ENCODE results near the gene TBC1D23. TPM values are rescaled to one million over a fixed set of nuclear protein-coding genes. Genes with fewer than 3 reads are reported as not detected.
"Not testable (repeated sequence)": the region's sequence is repeated elsewhere in the genome, so short reads cannot be mapped to it uniquely, and the experiment has no call there.

Gene TBC1D23
- total RNA-seq, 2 donors from 2014 or later, result 38.2 to 50.9 TPM

- ATAC-seq, result peak; percentile 27
- intact Hi-C loops (cut with DNase I, micrococcal nuclease), result no loop called here
- peak in 1 of 2 donors; percentile 19 for DNase-seq
Measured at GRCh38 chr3:100333970-100334487, 73.2 kb downstream of the TBC1D23 start.

- DNase-seq (peak; percentile 84 to 90), ATAC-seq (peak; percentile 97)
- intact Hi-C loops (cut with DNase I, micrococcal nuclease), result no loop called here
Measured at GRCh38 chr3:100334488-100335351, 73.9 kb downstream of the TBC1D23 start, which contains the start of gene NIT2. NIT2 (plus strand) TSS chr3:100334757; CDS start chr3:100334792, 35 bp downstream.

GRCh38 chr3:100335434-100335833 lies 74.6 kb downstream of the TBC1D23 start:
- intact Hi-C loops (cut with DNase I, micrococcal nuclease), result no loop called here
- peak; percentile 38 for DNase-seq
- peak; percentile 38 for ATAC-seq

- DNase-seq; intact Hi-C loops (cut with DNase I, micrococcal nuclease); ATAC-seq: not testable (repeated sequence)
Measured at GRCh38 chr3:100336229-100336628, 75.4 kb downstream of the TBC1D23 start.

GRCh38 chr3:100338911-100339310 lies 78.1 kb downstream of the TBC1D23 start:
- intact Hi-C loops (cut with DNase I, micrococcal nuclease), result no loop called here
- ATAC-seq, result no peak

GRCh38 chr3:100339786-100340185 lies 79.0 kb downstream of the TBC1D23 start:
- intact Hi-C loops (cut with DNase I, micrococcal nuclease), result no loop called here
- no peak for DNase-seq
- ATAC-seq, result no peak

More at GRCh38 chr3:100338911-100339310, 78.1 kb downstream of the TBC1D23 start:
- DNase-seq, result no peak

GRCh38 chr3:100340527-100340926 lies 79.7 kb downstream of the TBC1D23 start:
- DNase-seq (no peak), ATAC-seq (no peak)
- intact Hi-C loops (cut with DNase I, micrococcal nuclease), result no loop called here

- intact Hi-C loops (cut with DNase I, micrococcal nuclease), result no loop called here
- DNase-seq (no peak), ATAC-seq (no peak)
Measured at GRCh38 chr3:100348727-100349126, 87.9 kb downstream of the TBC1D23 start.

GRCh38 chr3:100351770-100352169 lies 91.0 kb downstream of the TBC1D23 start:
- DNase-seq; intact Hi-C loops (cut with DNase I, micrococcal nuclease); ATAC-seq: not testable (repeated sequence)

GRCh38 chr3:100352296-100353231 lies 91.8 kb downstream of the TBC1D23 start:
- DNase-seq (no peak), ATAC-seq (no peak)
- intact Hi-C loops (cut with DNase I, micrococcal nuclease), result no loop called here

GRCh38 chr3:100354850-100355249 lies 94.1 kb downstream of the TBC1D23 start:
- intact Hi-C loops (cut with DNase I, micrococcal nuclease), result no loop called here
- ATAC-seq (no peak), DNase-seq (no peak)

GRCh38 chr3:100358413-100358812 lies 97.6 kb downstream of the TBC1D23 start:
- no peak for DNase-seq
- intact Hi-C loops (cut with DNase I, micrococcal nuclease), result no loop called here
- no peak for ATAC-seq

GRCh38 chr3:100359035-100359434 lies 98.2 kb downstream of the TBC1D23 start:
- ATAC-seq (no peak), DNase-seq (no peak)
- intact Hi-C loops (cut with DNase I, micrococcal nuclease), result no loop called here

- intact Hi-C loops (cut with DNase I, micrococcal nuclease), result no loop called here
- ATAC-seq (no peak), DNase-seq (no peak)
Measured at GRCh38 chr3:100360757-100361496, 100.1 kb downstream of the TBC1D23 start.

- ATAC-seq (no peak), DNase-seq (no peak)
- intact Hi-C loops (cut with DNase I, micrococcal nuclease), result no loop called here
Measured at GRCh38 chr3:100361897-100362296, 101.1 kb downstream of the TBC1D23 start.

GRCh38 chr3:100364421-100364820 lies 103.6 kb downstream of the TBC1D23 start:
- no peak for DNase-seq
- intact Hi-C loops (cut with DNase I, micrococcal nuclease), result no loop called here
- no peak for ATAC-seq

- DNase-seq (no peak), ATAC-seq (no peak)
- intact Hi-C loops (cut with DNase I, micrococcal nuclease), result no loop called here
Measured at GRCh38 chr3:100366424-100366823, 105.6 kb downstream of the TBC1D23 start.

- DNase-seq (no peak), ATAC-seq (no peak)
- intact Hi-C loops (cut with DNase I, micrococcal nuclease), result no loop called here
Measured at GRCh38 chr3:100368441-100368840, 107.6 kb downstream of the TBC1D23 start.

- intact Hi-C loops (cut with DNase I, micrococcal nuclease), result no loop called here
- DNase-seq (no peak), ATAC-seq (no peak)
Measured at GRCh38 chr3:100370756-100371155, 110.0 kb downstream of the TBC1D23 start.
